Measurements from ENCODE around the gene CARD8. TPM values are rescaled to one million over a fixed set of nuclear protein-coding genes. Genes with fewer than 3 reads are reported as not detected.

Gene CARD8
- total RNA-seq, 1 experiment from 2014 or later = 23.0 TPM

DNA sequence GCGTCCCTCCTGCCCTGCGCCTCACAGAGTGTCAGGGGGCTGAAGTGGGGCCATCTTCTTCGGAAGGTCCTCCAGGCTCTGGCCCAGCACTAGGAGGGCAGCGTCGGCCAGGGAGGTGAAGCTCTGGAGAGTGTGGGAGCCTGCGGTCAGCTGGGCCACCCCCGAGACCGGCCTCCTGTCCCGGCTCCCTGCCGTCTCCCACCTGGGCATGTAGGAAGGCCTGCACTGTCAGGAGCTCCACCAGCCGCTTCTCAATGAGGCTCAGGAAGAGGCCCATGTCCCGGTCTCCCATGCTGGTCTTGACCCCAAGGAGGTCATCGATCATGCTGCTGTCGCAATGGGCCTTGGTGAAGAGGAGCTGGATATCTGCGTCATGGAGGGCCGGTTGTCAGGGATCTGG is 42.3 kb upstream of the CARD8 start:
- ChIA-PET CTCF (interaction anchor here (0.6 to 4.5 kb wide), 11 partner anchors 11 to 94 kb away, joined by 3 to 26 read pairs (median 5); partner anchors contain the start of gene ZNF114), POLR2A (interaction anchor here (0.6 kb wide), 1 partner anchor 14 kb away, joined by 9 read pairs; no protein-coding TSS in a partner anchor)
- H3K4me3 Mint-ChIP-seq = no peak overlapping the region
- TF ChIP-seq, protein P1, sequence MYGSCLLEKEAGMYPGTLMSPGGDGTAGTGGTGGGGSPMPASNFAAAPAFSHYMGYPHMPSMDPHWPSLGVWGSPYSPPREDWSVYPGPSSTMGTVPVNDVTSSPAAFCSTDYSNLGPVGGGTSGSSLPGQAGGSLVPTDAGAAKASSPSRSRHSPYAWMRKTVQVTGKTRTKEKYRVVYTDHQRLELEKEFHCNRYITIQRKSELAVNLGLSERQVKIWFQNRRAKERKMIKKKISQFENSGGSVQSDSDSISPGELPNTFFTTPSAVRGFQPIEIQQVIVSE (CRISPR knock-in tag; IDR thresholded peaks at IDR 0.05; ENCODE audit: borderline replicate concordance) = no peak
- TF ChIP-seq, protein P2, sequence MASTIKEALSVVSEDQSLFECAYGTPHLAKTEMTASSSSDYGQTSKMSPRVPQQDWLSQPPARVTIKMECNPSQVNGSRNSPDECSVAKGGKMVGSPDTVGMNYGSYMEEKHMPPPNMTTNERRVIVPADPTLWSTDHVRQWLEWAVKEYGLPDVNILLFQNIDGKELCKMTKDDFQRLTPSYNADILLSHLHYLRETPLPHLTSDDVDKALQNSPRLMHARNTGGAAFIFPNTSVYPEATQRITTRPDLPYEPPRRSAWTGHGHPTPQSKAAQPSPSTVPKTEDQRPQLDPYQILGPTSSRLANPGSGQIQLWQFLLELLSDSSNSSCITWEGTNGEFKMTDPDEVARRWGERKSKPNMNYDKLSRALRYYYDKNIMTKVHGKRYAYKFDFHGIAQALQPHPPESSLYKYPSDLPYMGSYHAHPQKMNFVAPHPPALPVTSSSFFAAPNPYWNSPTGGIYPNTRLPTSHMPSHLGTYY (CRISPR knock-in tag; IDR thresholded peaks at IDR 0.05) = no peak
- TF ChIP-seq, protein P3, sequence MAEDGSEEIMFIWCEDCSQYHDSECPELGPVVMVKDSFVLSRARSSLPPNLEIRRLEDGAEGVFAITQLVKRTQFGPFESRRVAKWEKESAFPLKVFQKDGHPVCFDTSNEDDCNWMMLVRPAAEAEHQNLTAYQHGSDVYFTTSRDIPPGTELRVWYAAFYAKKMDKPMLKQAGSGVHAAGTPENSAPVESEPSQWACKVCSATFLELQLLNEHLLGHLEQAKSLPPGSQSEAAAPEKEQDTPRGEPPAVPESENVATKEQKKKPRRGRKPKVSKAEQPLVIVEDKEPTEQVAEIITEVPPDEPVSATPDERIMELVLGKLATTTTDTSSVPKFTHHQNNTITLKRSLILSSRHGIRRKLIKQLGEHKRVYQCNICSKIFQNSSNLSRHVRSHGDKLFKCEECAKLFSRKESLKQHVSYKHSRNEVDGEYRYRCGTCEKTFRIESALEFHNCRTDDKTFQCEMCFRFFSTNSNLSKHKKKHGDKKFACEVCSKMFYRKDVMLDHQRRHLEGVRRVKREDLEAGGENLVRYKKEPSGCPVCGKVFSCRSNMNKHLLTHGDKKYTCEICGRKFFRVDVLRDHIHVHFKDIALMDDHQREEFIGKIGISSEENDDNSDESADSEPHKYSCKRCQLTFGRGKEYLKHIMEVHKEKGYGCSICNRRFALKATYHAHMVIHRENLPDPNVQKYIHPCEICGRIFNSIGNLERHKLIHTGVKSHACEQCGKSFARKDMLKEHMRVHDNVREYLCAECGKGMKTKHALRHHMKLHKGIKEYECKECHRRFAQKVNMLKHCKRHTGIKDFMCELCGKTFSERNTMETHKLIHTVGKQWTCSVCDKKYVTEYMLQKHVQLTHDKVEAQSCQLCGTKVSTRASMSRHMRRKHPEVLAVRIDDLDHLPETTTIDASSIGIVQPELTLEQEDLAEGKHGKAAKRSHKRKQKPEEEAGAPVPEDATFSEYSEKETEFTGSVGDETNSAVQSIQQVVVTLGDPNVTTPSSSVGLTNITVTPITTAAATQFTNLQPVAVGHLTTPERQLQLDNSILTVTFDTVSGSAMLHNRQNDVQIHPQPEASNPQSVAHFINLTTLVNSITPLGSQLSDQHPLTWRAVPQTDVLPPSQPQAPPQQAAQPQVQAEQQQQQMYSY (CRISPR knock-in tag; IDR thresholded peaks at IDR 0.05) = no peak
- TF ChIP-seq HMGXB4 (CRISPR knock-in tag; IDR thresholded peaks at IDR 0.05) = no peak
- TF ChIP-seq ATF1 (CRISPR knock-in tag; IDR thresholded peaks at IDR 0.05) = no peak
- no peak for TF ChIP-seq GTF2I (CRISPR knock-in tag; conservative IDR thresholded peaks at IDR 0.05)
- TF ChIP-seq STAT6 (CRISPR knock-in tag; conservative IDR thresholded peaks at IDR 0.05; ENCODE audit: low read depth) = no peak
- TF ChIP-seq ZNF138 (CRISPR knock-in tag; conservative IDR thresholded peaks at IDR 0.05) = no peak
- no peak for TF ChIP-seq RELA (CRISPR knock-in tag; IDR thresholded peaks at IDR 0.05; ENCODE audit: borderline replicate concordance)
- no peak for TF ChIP-seq GABPB1 (CRISPR knock-in tag; IDR thresholded peaks at IDR 0.05)
- TF ChIP-seq TEAD4 (CRISPR knock-in tag; IDR thresholded peaks at IDR 0.05) = no peak
- TF ChIP-seq, protein P4, sequence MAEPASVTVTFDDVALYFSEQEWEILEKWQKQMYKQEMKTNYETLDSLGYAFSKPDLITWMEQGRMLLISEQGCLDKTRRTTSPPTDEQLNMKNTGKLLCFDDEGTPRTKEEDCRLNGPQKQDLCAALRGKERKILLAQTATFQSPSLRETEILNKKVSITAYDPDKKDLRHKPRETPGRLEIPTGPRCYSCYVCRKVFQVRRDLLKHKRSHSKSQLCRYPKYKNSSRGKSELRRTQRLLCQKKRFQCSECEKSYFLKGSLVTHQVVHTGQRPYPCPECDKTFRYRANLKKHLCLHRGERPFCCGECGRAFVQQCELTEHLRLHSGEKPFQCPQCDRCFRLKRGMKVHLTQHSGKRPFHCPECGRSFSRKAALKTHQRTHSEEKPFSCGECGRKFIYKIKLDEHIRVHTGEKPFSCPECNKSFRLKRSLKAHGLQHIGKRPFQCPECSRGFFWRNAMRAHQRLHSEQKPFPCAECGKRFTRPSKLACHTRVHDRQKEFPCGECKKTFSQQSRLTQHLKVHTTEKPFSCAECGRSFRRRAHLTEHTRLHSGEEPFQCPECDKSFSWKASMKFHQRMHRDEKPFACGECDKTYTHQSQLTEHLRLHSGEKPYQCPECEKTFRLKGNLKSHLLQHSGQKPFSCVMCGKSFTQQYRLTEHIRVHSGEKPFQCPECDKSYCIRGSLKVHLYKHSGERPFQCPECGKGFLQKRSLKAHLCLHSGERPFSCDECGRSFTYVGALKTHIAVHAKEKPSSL (CRISPR knock-in tag; conservative IDR thresholded peaks at IDR 0.05) = no peak
- TF ChIP-seq, protein P5, sequence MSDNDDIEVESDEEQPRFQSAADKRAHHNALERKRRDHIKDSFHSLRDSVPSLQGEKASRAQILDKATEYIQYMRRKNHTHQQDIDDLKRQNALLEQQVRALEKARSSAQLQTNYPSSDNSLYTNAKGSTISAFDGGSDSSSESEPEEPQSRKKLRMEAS (CRISPR knock-in tag; IDR thresholded peaks at IDR 0.05) = no peak
- no peak for TF ChIP-seq ZNF423 (CRISPR knock-in tag; IDR thresholded peaks at IDR 0.05)
- no peak for TF ChIP-seq JUN (CRISPR knock-in tag; IDR thresholded peaks at IDR 0.05)
- no peak for TF ChIP-seq HMGA2 (CRISPR knock-in tag; IDR thresholded peaks at IDR 0.05)
- TF ChIP-seq, protein P6, sequence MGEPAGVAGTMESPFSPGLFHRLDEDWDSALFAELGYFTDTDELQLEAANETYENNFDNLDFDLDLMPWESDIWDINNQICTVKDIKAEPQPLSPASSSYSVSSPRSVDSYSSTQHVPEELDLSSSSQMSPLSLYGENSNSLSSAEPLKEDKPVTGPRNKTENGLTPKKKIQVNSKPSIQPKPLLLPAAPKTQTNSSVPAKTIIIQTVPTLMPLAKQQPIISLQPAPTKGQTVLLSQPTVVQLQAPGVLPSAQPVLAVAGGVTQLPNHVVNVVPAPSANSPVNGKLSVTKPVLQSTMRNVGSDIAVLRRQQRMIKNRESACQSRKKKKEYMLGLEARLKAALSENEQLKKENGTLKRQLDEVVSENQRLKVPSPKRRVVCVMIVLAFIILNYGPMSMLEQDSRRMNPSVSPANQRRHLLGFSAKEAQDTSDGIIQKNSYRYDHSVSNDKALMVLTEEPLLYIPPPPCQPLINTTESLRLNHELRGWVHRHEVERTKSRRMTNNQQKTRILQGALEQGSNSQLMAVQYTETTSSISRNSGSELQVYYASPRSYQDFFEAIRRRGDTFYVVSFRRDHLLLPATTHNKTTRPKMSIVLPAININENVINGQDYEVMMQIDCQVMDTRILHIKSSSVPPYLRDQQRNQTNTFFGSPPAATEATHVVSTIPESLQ (CRISPR knock-in tag; IDR thresholded peaks at IDR 0.05) = no peak
- TF ChIP-seq, protein P7, sequence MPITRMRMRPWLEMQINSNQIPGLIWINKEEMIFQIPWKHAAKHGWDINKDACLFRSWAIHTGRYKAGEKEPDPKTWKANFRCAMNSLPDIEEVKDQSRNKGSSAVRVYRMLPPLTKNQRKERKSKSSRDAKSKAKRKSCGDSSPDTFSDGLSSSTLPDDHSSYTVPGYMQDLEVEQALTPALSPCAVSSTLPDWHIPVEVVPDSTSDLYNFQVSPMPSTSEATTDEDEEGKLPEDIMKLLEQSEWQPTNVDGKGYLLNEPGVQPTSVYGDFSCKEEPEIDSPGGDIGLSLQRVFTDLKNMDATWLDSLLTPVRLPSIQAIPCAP (CRISPR knock-in tag; IDR thresholded peaks at IDR 0.05) = no peak
- ATAC-seq = no peak
- peaks cover 8% of the 10 kb centered on the region for H3K4me1 Mint-ChIP-seq
- H3K9me3 Mint-ChIP-seq = no peaks in the 10 kb centered on the region
- H3K27ac Mint-ChIP-seq = no peak overlapping the region
- DNase-seq (ENCODE audit: low spot score) = no peak
- no peaks in the 10 kb centered on the region for H3K27me3 Mint-ChIP-seq (ENCODE audit: low read depth)
- H3K36me3 Mint-ChIP-seq = no peaks in the 10 kb centered on the region
